ENCODE results near the gene TCF4. TPM values are rescaled to one million over a fixed set of nuclear protein-coding genes. Genes with fewer than 3 reads are reported as not detected.

The TCF4 gene
- total RNA-seq, 1 experiment from 2014 or later = 0.42 TPM

GRCh38 chr18:55351980-55352714, 235.8 kb downstream of the TCF4 start (continued):
- TF ChIP-seq CTCF (IDR thresholded peaks at IDR 0.05 in 2 of 3, conservative IDR thresholded peaks at IDR 0.05 in 1 of 3; ENCODE audit: borderline replicate concordance in 1 of 3, insufficient read depth in 1 of 3, low read depth in 2 of 3, low read length in 2 of 3) (no peak), CBX3 (IDR thresholded peaks at IDR 0.05; ENCODE audit: low read depth) (no peak), POLR2A (IDR thresholded peaks at IDR 0.05; ENCODE audit: borderline replicate concordance, extremely low read depth, insufficient read depth, insufficient read length) (no peak), SP1 (IDR thresholded peaks at IDR 0.05; ENCODE audit: low read depth) (no peak), EGR1 (IDR thresholded peaks at IDR 0.05; ENCODE audit: low read depth) (no peak), RAD21 (IDR thresholded peaks at IDR 0.05; ENCODE audit: low read depth) (no peak)

DNA sequence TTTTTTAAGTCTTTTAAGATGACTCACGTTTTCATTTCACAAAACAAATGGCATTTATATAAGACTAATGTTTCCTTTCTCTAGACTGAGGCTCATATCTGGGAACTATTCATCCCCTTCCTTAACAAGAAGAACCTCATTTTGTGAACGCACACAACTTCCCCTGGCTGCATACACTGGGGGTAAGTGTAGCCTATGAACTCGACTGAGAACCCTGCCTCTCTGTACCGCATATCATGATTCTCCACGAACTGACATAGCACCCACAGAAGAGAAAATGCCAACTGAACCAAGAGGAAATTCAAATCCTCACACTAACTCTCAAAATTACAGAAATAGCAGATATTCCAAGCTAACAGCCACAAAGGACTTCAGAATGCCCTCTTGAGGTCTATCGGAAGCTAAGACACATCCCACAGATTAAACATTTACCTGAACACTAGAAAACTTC, 236.7 kb downstream of the TCF4 start:
- no peak overlapping the region for H3K4me2 ChIP-seq (ENCODE audit: low read length)
- no TSS peak for BruUV-seq (replicated peaks)

More for the DNA sequence above, 236.7 kb downstream of the TCF4 start:
- H3K9me3 ChIP-seq (ENCODE audit: control insufficient read depth in 1 of 2, insufficient read depth in 1 of 2, low read depth in 1 of 2, low read length in 2 of 2) = no peaks in the 10 kb centered on the region
- ChIA-PET RAD21 (ENCODE audit: low non-redundant PET in 1 of 2, low total read pairs in 2 of 2, uncharacterized antibody in 2 of 2, unreplicated experiment in 2 of 2) (no interaction called here), CTCF (no interaction called here), POLR2A (no interaction called here)
- H3K36me3 ChIP-seq (ENCODE audit: control insufficient read depth in 1 of 2, insufficient read depth in 2 of 2, low read length in 2 of 2) = no peaks in the 10 kb centered on the region
- H3K79me2 ChIP-seq (ENCODE audit: insufficient read depth, low read length) = no peaks in the 10 kb centered on the region
- no peak overlapping the region for H3K9ac ChIP-seq (ENCODE audit: low read length)
- H4K20me1 ChIP-seq (ENCODE audit: insufficient read depth) = no peaks in the 10 kb centered on the region
- H3K27ac ChIP-seq (ENCODE audit: low read depth, low read length) = no peak overlapping the region
- H3K9me2 ChIP-seq (ENCODE audit: insufficient read depth) = no peaks in the 10 kb centered on the region
- no peak for ATAC-seq
- TF ChIP-seq, protein P1, sequence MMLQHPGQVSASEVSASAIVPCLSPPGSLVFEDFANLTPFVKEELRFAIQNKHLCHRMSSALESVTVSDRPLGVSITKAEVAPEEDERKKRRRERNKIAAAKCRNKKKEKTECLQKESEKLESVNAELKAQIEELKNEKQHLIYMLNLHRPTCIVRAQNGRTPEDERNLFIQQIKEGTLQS (IDR thresholded peaks at IDR 0.05) = no peak
- TF ChIP-seq SIN3A (IDR thresholded peaks at IDR 0.05; ENCODE audit: low read depth) (no peak), TCF7L2 (IDR thresholded peaks at IDR 0.05; ENCODE audit: borderline replicate concordance, extremely low read depth, insufficient read depth, insufficient read length) (no peak), EGR1 (IDR thresholded peaks at IDR 0.05; ENCODE audit: low read depth) (no peak), ZFX (IDR thresholded peaks at IDR 0.05) (no peak), RAD21 (IDR thresholded peaks at IDR 0.05; ENCODE audit: low read depth) (no peak), POLR2AphosphoS5 (IDR thresholded peaks at IDR 0.05; ENCODE audit: low read depth, low read length) (no peak), JUND (IDR thresholded peaks at IDR 0.05) (no peak), SP1 (IDR thresholded peaks at IDR 0.05; ENCODE audit: low read depth) (no peak), CEBPB (IDR thresholded peaks at IDR 0.05; ENCODE audit: low read depth) (no peak), CBX3 (IDR thresholded peaks at IDR 0.05; ENCODE audit: low read depth) (no peak), EZH2phosphoT487 (IDR thresholded peaks at IDR 0.05; ENCODE audit: borderline replicate concordance) (no peak), FOSL1 (IDR thresholded peaks at IDR 0.05; ENCODE audit: low read depth) (no peak), POLR2A (IDR thresholded peaks at IDR 0.05; ENCODE audit: borderline replicate concordance, extremely low read depth, insufficient read depth, insufficient read length) (no peak)
- no peaks in the 10 kb centered on the region for H3K27me3 ChIP-seq (ENCODE audit: insufficient read depth, low read length)
- H3K4me1 ChIP-seq (ENCODE audit: control insufficient read depth in 1 of 2, insufficient read depth in 2 of 2, low read length in 2 of 2) = no peaks in the 10 kb centered on the region
- intact Hi-C loops (cut with micrococcal nuclease) = no loop called here
- no peak for DNase-seq (ENCODE audit: low read depth, low spot score)
- H2AFZ ChIP-seq (ENCODE audit: low read depth, low read length, poor library complexity, severe bottlenecking) = no peak overlapping the region
- no peak overlapping the region for H3K4me3 ChIP-seq (replicated peaks in 1 of 2; ENCODE audit: low read depth in 1 of 2, low read length in 2 of 2)
